Fibroblast of lung (primary cell): ENCODE measurements around the gene CIB2.

ENCODE experiments used
- EZH2 ChIP-seq: IDR thresholded peaks from 2 replicates; pipeline ENCODE4 v1.5.1; 2012; ENCODE audit warnings: low read length, control low read depth, mild to moderate bottlenecking; ENCODE audit errors: missing control alignments
- TF ChIP-seq, protein P1 (sequence below), 2 donors: IDR thresholded peaks in 1 of 2; conservative IDR thresholded peaks in 1 of 2; 1 replicate in 1 of 2; 2 replicates in 1 of 2; pipeline ENCODE4 v1.5.1; 2011 to 2012; ENCODE audit warnings: low read length in 2 of 2, control low read depth in 1 of 2, inconsistent platforms in 1 of 2, low read depth in 1 of 2, mild to moderate bottlenecking in 1 of 2

DNA sequence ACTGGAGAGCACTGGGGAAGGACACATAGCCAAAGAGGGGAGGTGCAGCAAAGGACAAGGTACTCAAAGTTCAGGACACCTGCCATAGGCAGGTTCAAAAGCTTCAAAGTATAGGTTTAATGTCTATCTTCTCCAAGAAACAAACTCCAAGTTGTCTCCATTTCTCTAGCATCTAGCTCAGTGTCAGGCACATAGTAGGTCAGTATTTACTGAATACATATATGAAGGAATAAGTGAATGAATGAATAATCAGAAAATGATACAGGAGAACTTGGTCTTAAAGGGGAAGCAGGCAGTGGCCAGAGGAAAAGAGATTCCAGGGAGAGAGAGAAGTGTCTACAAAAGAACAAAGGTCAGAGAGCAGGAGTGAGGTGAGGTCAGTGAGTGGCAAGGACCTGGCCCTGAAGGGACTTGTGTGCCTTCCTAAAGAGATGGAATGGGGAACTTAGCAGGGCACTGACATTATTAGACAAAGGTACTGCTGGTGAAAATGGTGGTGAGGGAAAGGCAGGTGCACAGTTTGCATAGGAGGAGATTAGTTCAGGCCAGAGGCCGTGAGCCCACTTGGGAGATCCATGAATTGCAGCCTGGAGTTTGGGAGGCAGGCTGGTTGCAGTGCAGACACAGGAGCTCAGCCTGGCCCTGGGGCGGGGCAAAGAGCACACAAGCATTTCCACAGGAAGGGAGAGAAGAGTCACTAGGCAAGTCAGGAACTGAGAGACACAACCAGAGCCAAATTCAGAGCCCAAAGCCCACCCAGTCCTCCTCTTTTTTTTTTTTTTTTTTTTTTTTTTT, 75.1 kb downstream of the CIB2 start:
- TF ChIP-seq, protein P1, sequence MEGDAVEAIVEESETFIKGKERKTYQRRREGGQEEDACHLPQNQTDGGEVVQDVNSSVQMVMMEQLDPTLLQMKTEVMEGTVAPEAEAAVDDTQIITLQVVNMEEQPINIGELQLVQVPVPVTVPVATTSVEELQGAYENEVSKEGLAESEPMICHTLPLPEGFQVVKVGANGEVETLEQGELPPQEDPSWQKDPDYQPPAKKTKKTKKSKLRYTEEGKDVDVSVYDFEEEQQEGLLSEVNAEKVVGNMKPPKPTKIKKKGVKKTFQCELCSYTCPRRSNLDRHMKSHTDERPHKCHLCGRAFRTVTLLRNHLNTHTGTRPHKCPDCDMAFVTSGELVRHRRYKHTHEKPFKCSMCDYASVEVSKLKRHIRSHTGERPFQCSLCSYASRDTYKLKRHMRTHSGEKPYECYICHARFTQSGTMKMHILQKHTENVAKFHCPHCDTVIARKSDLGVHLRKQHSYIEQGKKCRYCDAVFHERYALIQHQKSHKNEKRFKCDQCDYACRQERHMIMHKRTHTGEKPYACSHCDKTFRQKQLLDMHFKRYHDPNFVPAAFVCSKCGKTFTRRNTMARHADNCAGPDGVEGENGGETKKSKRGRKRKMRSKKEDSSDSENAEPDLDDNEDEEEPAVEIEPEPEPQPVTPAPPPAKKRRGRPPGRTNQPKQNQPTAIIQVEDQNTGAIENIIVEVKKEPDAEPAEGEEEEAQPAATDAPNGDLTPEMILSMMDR (conservative IDR thresholded peaks at IDR 0.05 in 1 of 2, IDR thresholded peaks at IDR 0.05 in 1 of 2; ENCODE audit: low read depth in 1 of 2, low read length in 2 of 2): no peak
- TF ChIP-seq EZH2: no peak
